Adrenal gland (tissue), 5 donors: ENCODE results near the gene OSBPL10.

ENCODE experiments used
- POLR2A ChIP-seq, 2 donors: fragments of 450-650 bp; IDR thresholded peaks; one replicate each; pipeline ENCODE4 v1.6.1; 2017; ENCODE audit warnings: antibody characterized with exemption in 2 of 2, mild to moderate bottlenecking in 2 of 2, moderate library complexity in 1 of 2
- TF ChIP-seq, protein P1 (sequence below), 6 experiments: fragments of 450-650 bp in 4 of 6; fragments of 200-600 bp in 2 of 6; sonication (generic) in 1 of 6; IDR thresholded peaks; 1 replicate in 5 of 6; 2 replicates in 1 of 6; pipeline versions ENCODE4 v1.5.1 to v1.8.0; 2016 to 2021; ENCODE audit warnings: antibody characterized with exemption in 6 of 6, mild to moderate bottlenecking in 2 of 6, moderate library complexity in 1 of 6
- donor health status: DM: no; HTN: no; CAD: no.

DNA sequence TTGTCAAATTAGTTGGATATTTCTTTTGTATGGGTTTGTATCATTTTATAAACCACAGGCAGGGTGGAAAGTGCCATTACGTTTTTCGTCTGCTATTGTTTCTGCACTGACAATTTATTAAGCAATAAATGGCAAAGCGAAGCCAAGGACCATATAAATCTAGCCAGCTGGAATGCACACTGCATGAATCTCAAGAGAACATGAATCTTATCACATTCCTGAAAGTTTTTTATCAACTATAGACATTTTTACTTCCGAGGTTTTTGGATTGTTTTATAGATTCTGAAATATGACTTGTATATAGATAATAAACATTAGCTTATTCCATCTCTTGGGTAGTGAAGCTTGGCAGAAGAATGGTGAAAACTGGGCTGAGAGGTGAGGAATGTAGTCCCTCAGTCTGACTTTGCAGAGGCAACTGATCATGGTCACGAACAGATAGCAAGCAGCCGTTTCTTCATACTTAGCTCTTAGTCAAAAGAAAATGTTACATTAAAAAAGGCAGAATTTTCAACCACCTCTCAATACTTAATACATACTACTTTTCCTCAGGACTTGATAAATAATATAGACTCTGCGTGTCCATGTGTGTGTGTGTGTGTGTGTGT, 102.7 kb downstream of the OSBPL10 start:
- TF ChIP-seq, protein P1, sequence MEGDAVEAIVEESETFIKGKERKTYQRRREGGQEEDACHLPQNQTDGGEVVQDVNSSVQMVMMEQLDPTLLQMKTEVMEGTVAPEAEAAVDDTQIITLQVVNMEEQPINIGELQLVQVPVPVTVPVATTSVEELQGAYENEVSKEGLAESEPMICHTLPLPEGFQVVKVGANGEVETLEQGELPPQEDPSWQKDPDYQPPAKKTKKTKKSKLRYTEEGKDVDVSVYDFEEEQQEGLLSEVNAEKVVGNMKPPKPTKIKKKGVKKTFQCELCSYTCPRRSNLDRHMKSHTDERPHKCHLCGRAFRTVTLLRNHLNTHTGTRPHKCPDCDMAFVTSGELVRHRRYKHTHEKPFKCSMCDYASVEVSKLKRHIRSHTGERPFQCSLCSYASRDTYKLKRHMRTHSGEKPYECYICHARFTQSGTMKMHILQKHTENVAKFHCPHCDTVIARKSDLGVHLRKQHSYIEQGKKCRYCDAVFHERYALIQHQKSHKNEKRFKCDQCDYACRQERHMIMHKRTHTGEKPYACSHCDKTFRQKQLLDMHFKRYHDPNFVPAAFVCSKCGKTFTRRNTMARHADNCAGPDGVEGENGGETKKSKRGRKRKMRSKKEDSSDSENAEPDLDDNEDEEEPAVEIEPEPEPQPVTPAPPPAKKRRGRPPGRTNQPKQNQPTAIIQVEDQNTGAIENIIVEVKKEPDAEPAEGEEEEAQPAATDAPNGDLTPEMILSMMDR (IDR thresholded peaks at IDR 0.05) = no peak
- TF ChIP-seq POLR2A (IDR thresholded peaks at IDR 0.05) = no peak
